GM19452 (cell line): Measurements from ENCODE around the gene DPYD.

ENCODE experiments used
- ATAC-seq: cut with Tn5 transposase; IDR thresholded peaks from one replicate; pipeline ENCODE4 v1.9.1; 2021; ENCODE audit not compliant: unreplicated experiment

DPYD gene

GRCh38 chr1:97844552-97845089 lies 76.2 kb downstream of the DPYD start:
- ATAC-seq, result no peak

GRCh38 chr1:97841338-97841737 lies 79.5 kb downstream of the DPYD start:
- ATAC-seq, result no peak

- ATAC-seq, result no peak
These were observed 83.7 kb downstream of the DPYD start for GRCh38 chr1:97837161-97837560.

GRCh38 chr1:97834899-97835298 lies 85.9 kb downstream of the DPYD start:
- no peak for ATAC-seq

- ATAC-seq, result no peak
These were observed 87.0 kb downstream of the DPYD start for GRCh38 chr1:97833881-97834280.

- no peak for ATAC-seq
These were observed 88.4 kb downstream of the DPYD start for GRCh38 chr1:97832481-97832880.

- no peak for ATAC-seq
These were observed 92.9 kb downstream of the DPYD start for GRCh38 chr1:97827887-97828286.

- ATAC-seq, result no peak
These were observed 94.0 kb downstream of the DPYD start for GRCh38 chr1:97826820-97827219.

GRCh38 chr1:97824624-97825023 lies 96.2 kb downstream of the DPYD start:
- ATAC-seq, result no peak

- ATAC-seq, result no peak
These were observed 96.6 kb downstream of the DPYD start for GRCh38 chr1:97824200-97824599.

GRCh38 chr1:97820470-97821188 lies 100.2 kb downstream of the DPYD start:
- peak; percentile 60 for ATAC-seq

- no peak for ATAC-seq
These were observed 103.9 kb downstream of the DPYD start for GRCh38 chr1:97816927-97817326.

GRCh38 chr1:97814804-97815203 lies 106.0 kb downstream of the DPYD start:
- ATAC-seq, result no peak

- ATAC-seq, result no peak
These were observed 106.7 kb downstream of the DPYD start for GRCh38 chr1:97814121-97814520.

GRCh38 chr1:97812076-97812475 lies 108.8 kb downstream of the DPYD start:
- no peak for ATAC-seq

GRCh38 chr1:97806996-97807520 lies 113.8 kb downstream of the DPYD start:
- ATAC-seq, result no peak

GRCh38 chr1:97806326-97806725 lies 114.5 kb downstream of the DPYD start:
- ATAC-seq, result no peak

- no peak for ATAC-seq
These were observed 115.7 kb downstream of the DPYD start for GRCh38 chr1:97805093-97805492.

- ATAC-seq, result no peak
These were observed 117.8 kb downstream of the DPYD start for GRCh38 chr1:97803026-97803425.

- ATAC-seq, result no peak
These were observed 118.8 kb downstream of the DPYD start for GRCh38 chr1:97802011-97802410.

- no peak for ATAC-seq
These were observed 123.2 kb downstream of the DPYD start for GRCh38 chr1:97797403-97798183.

- no peak for ATAC-seq
These were observed 124.1 kb downstream of the DPYD start for GRCh38 chr1:97796711-97797110.
